Parathyroid adenoma (tissue), 2 donors: ENCODE results near the gene DDT.
"Not testable (repeated sequence)": the region's sequence is repeated elsewhere in the genome, so short reads cannot be mapped to it uniquely, and the experiment has no call there.

Experiments
- H2AFZ ChIP-seq: fragments of 300-600 bp; sonication (generic); one replicate; pipeline ENCODE4 v1.7.0; 2017; ENCODE audit warnings: antibody characterized with exemption, mild to moderate bottlenecking
- H3K27ac ChIP-seq: fragments of 300-600 bp; sonication (generic); one replicate; pipeline ENCODE4 v1.7.0; 2017
- H3K27me3 ChIP-seq: fragments of 300-600 bp; sonication (generic); one replicate; pipeline ENCODE4 v1.7.0; 2017; ENCODE audit warnings: low read length; ENCODE audit not compliant: control insufficient read depth, insufficient read depth
- H3K36me3 ChIP-seq: fragments of 300-600 bp; sonication (generic); one replicate; pipeline ENCODE4 v1.7.0; 2017; ENCODE audit warnings: low read length; ENCODE audit not compliant: control insufficient read depth, insufficient read depth
- H3K4me1 ChIP-seq: fragments of 300-600 bp; sonication (generic); one replicate; pipeline ENCODE4 v1.7.0; 2017; ENCODE audit warnings: control low read depth
- H3K4me2 ChIP-seq: fragments of 300-600 bp; sonication (generic); one replicate; pipeline ENCODE4 v1.7.0; 2017; ENCODE audit warnings: low read length
- H3K4me3 ChIP-seq: fragments of 300-600 bp; sonication (generic); one replicate; pipeline ENCODE4 v1.7.0; 2017; ENCODE audit warnings: low read depth, low read length
- H3K79me2 ChIP-seq: fragments of 300-600 bp; sonication (generic); one replicate; pipeline ENCODE4 v1.7.0; 2017; ENCODE audit warnings: control low read depth
- H3K9ac ChIP-seq: fragments of 300-600 bp; sonication (generic); one replicate; pipeline ENCODE4 v1.7.0; 2017; ENCODE audit warnings: mild to moderate bottlenecking
- H3K9me3 ChIP-seq: fragments of 300-600 bp; sonication (generic); one replicate; pipeline ENCODE4 v1.7.0; 2017; ENCODE audit warnings: low read length; ENCODE audit not compliant: control insufficient read depth
- CTCF ChIP-seq: fragments of 300-600 bp; sonication (generic); IDR thresholded peaks from one replicate; pipeline ENCODE4 v1.7.0; 2017; ENCODE audit warnings: antibody characterized with exemption, mild to moderate bottlenecking
- donor health status: primary hyperparathyroidism.

DDT gene

GRCh38 chr22:23961084-23961771, 13.0 kb downstream of the DDT start, which contains the start of gene GSTT2B:
TSS of gene GSTT2B (minus strand) at chr22:23961195. CDS start at chr22:23961131, 64 bp downstream.
- not testable (repeated sequence) for H2AFZ ChIP-seq, H3K9ac ChIP-seq, H3K79me2 ChIP-seq, H3K9me3 ChIP-seq, H3K4me2 ChIP-seq, H3K27ac ChIP-seq, H3K36me3 ChIP-seq, H3K4me1 ChIP-seq, H3K27me3 ChIP-seq
- peak within 1 kb of the TSS; percentile 16 for H3K4me3 ChIP-seq

- not testable (repeated sequence) for H3K4me3 ChIP-seq, H3K4me2 ChIP-seq, H3K79me2 ChIP-seq, H3K27me3 ChIP-seq, H3K4me1 ChIP-seq, H3K36me3 ChIP-seq, H3K27ac ChIP-seq, H3K9ac ChIP-seq, H3K9me3 ChIP-seq, H2AFZ ChIP-seq
- TF ChIP-seq CTCF: peak; percentile 65
Observed at GRCh38 chr22:23956301-23956900, 17.8 kb downstream of the DDT start.

- H3K27ac ChIP-seq, H3K4me3 ChIP-seq, H3K27me3 ChIP-seq, H3K79me2 ChIP-seq, H3K9ac ChIP-seq, H3K36me3 ChIP-seq, H2AFZ ChIP-seq, H3K4me1 ChIP-seq, H3K4me2 ChIP-seq, H3K9me3 ChIP-seq: not testable (repeated sequence)
Observed at GRCh38 chr22:23955886-23956285, 18.4 kb downstream of the DDT start.

- H3K27me3 ChIP-seq, H3K4me2 ChIP-seq, H3K4me1 ChIP-seq, H3K79me2 ChIP-seq, H3K4me3 ChIP-seq, H3K27ac ChIP-seq, H3K9me3 ChIP-seq, H3K36me3 ChIP-seq, H2AFZ ChIP-seq, H3K9ac ChIP-seq: not testable (repeated sequence)
Observed at GRCh38 chr22:23954991-23955305, 19.3 kb downstream of the DDT start.

GRCh38 chr22:23954193-23954990, 19.8 kb downstream of the DDT start:
- not testable (repeated sequence) for H3K9ac ChIP-seq, H3K27ac ChIP-seq, H3K4me1 ChIP-seq, H2AFZ ChIP-seq, H3K9me3 ChIP-seq, H3K4me2 ChIP-seq, H3K79me2 ChIP-seq, H3K4me3 ChIP-seq, H3K27me3 ChIP-seq, H3K36me3 ChIP-seq

GRCh38 chr22:23953485-23953884, 20.8 kb downstream of the DDT start:
- H3K9me3 ChIP-seq, H3K79me2 ChIP-seq: not testable (repeated sequence)

GRCh38 chr22:23952794-23953405, 21.3 kb downstream of the DDT start:
- not testable (repeated sequence) for H3K4me3 ChIP-seq, H3K9me3 ChIP-seq, H3K36me3 ChIP-seq, H3K4me2 ChIP-seq, H3K79me2 ChIP-seq, H2AFZ ChIP-seq, H3K27ac ChIP-seq, H3K27me3 ChIP-seq, H3K9ac ChIP-seq, H3K4me1 ChIP-seq

More at GRCh38 chr22:23953485-23953884, 20.8 kb downstream of the DDT start:
- H3K4me1 ChIP-seq, H3K4me3 ChIP-seq, H3K27me3 ChIP-seq, H3K27ac ChIP-seq, H3K4me2 ChIP-seq, H2AFZ ChIP-seq, H3K36me3 ChIP-seq, H3K9ac ChIP-seq: not testable (repeated sequence)

- not testable (repeated sequence) for H2AFZ ChIP-seq, H3K4me2 ChIP-seq, H3K9me3 ChIP-seq, H3K79me2 ChIP-seq, H3K36me3 ChIP-seq, H3K27ac ChIP-seq, H3K4me1 ChIP-seq, H3K4me3 ChIP-seq, H3K27me3 ChIP-seq, H3K9ac ChIP-seq
Observed at GRCh38 chr22:23951383-23951782, 22.9 kb downstream of the DDT start.

- H3K9me3 ChIP-seq, H3K4me3 ChIP-seq, H3K27me3 ChIP-seq, H3K27ac ChIP-seq, H2AFZ ChIP-seq, H3K4me1 ChIP-seq, H3K79me2 ChIP-seq, H3K4me2 ChIP-seq, H3K9ac ChIP-seq, H3K36me3 ChIP-seq: not testable (repeated sequence)
Observed at GRCh38 chr22:23949764-23950163, 24.5 kb downstream of the DDT start.

GRCh38 chr22:23947391-23947790, 26.9 kb downstream of the DDT start:
- H3K4me2 ChIP-seq, H3K27ac ChIP-seq, H3K79me2 ChIP-seq, H2AFZ ChIP-seq, H3K4me3 ChIP-seq, H3K9me3 ChIP-seq, H3K4me1 ChIP-seq, H3K27me3 ChIP-seq, H3K36me3 ChIP-seq, H3K9ac ChIP-seq: not testable (repeated sequence)
